ENCODE results near the gene CYSTM1. TPM values are rescaled to one million over a fixed set of nuclear protein-coding genes. Genes with fewer than 3 reads are reported as not detected.

Gene CYSTM1
- total RNA-seq, 3 donors from 2014 or later (not counting 1 experiment from before 2014, with no cell fraction given): 3.9 to 4.9 (median 4.2) TPM

DNA sequence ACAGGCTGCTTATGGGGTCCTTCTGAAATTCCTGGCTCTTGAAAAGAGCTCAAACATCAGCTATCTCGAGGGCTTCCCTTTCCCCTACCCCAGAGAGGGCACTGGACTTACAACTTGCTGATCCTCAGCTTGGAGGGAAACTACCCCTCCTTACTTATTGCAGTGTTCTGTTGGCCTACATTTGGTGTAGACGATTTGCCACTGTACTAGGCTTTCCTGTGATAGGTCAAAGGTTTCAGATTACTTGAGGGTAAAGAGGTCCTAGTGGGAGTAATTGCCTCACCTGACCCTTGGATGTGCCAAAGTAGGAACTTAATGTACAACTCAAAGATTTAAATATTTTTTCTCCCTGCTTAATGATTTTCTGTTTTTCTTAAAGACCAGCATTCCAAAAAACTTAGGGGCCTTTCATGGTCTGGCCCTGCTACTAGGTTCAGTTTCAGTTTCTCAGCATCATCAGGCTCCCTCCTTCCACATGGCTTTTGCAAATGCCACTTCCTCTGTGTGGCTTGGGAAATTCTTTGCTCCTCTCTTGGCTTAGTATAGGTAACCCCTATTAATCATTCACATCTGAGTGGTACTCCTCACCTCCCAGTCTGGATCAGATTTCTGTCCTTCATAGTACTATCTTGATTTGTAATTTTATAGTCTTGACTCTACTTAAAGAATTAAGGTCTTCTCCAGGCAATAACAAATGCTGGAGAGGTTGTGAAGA is 32.4 kb downstream of the CYSTM1 start:
- Mint-ChIP-seq H3K4me3 (no peak overlapping the region), H3K27ac (no peak overlapping the region), H3K9me3 (no peaks in the 10 kb centered on the region), H3K27me3 (ENCODE audit: low read depth in 2 of 2) (peaks cover 0 to 7% of the 10 kb centered on the region in 2 donors), H3K4me1 (peaks cover 0 to 5% of the 10 kb centered on the region in 2 donors), H3K36me3 (no peaks in the 10 kb centered on the region)
- Histone ChIP-seq H3K4me1 (ENCODE audit: control insufficient read depth, insufficient read depth, low read length) (no peaks in the 10 kb centered on the region), H3K4me3 (ENCODE audit: low read length) (no peak overlapping the region), H3K9me3 (ENCODE audit: control insufficient read depth, insufficient read depth, low read length) (no peaks in the 10 kb centered on the region), H3K36me3 (ENCODE audit: control insufficient read depth, insufficient read depth, low read length) (no peaks in the 10 kb centered on the region), H3K27me3 (ENCODE audit: control insufficient read depth, insufficient read depth, low read length) (no peaks in the 10 kb centered on the region), H3K27ac (ENCODE audit: low read length) (no peak overlapping the region)
- WGBS (ENCODE audit: insufficient coverage): 79% methylated on average over 2 of the region's 2 CpGs
- DNase-seq: no peak
- intact Hi-C loops (cut with micrococcal nuclease): no loop called here
- no peak for ATAC-seq
- TF ChIP-seq CTCF (IDR thresholded peaks at IDR 0.05): no peak

GRCh38 chr5:140208065-140208464 is 33.1 kb downstream of the CYSTM1 start:
- Histone ChIP-seq H3K27ac (ENCODE audit: low read length) (no peak overlapping the region), H3K36me3 (ENCODE audit: control insufficient read depth, insufficient read depth, low read length) (no peaks in the 10 kb centered on the region), H3K27me3 (ENCODE audit: control insufficient read depth, insufficient read depth, low read length) (no peaks in the 10 kb centered on the region), H3K4me1 (ENCODE audit: control insufficient read depth, insufficient read depth, low read length) (no peaks in the 10 kb centered on the region), H3K9me3 (ENCODE audit: control insufficient read depth, insufficient read depth, low read length) (no peaks in the 10 kb centered on the region), H3K4me3 (ENCODE audit: low read length) (no peak overlapping the region)
- Mint-ChIP-seq H3K9me3 (no peaks in the 10 kb centered on the region), H3K4me1 (peaks cover 0 to 5% of the 10 kb centered on the region in 2 donors), H3K36me3 (no peaks in the 10 kb centered on the region), H3K4me3 (no peak overlapping the region), H3K27me3 (ENCODE audit: low read depth in 2 of 2) (peaks cover 0 to 7% of the 10 kb centered on the region in 2 donors), H3K27ac (no peak overlapping the region)
- intact Hi-C loops (cut with micrococcal nuclease): no loop called here
- ATAC-seq (no peak), DNase-seq (no peak)
- no peak for TF ChIP-seq CTCF (IDR thresholded peaks at IDR 0.05)

- no peaks in the 10 kb centered on the region for H3K36me3 ChIP-seq (ENCODE audit: control insufficient read depth, insufficient read depth, low read length)
- H3K36me3 Mint-ChIP-seq: no peaks in the 10 kb centered on the region
- DNase-seq: no peak
- H3K4me3 Mint-ChIP-seq: no peak overlapping the region
- TF ChIP-seq CTCF (IDR thresholded peaks at IDR 0.05): no peak
- no peak overlapping the region for H3K27ac Mint-ChIP-seq
- no peaks in the 10 kb centered on the region for H3K9me3 Mint-ChIP-seq
- H3K9me3 ChIP-seq (ENCODE audit: control insufficient read depth, insufficient read depth, low read length): no peaks in the 10 kb centered on the region
- no CpG with 5 or more reads among the region's 1 CpG for WGBS (ENCODE audit: insufficient coverage)
- peaks cover 8 to 10% of the 10 kb centered on the region in 2 donors for H3K4me1 Mint-ChIP-seq
- H3K4me1 ChIP-seq (ENCODE audit: control insufficient read depth, insufficient read depth, low read length): peaks cover 8% of the 10 kb centered on the region
- H3K27ac ChIP-seq (ENCODE audit: low read length): no peak overlapping the region
- intact Hi-C loops (cut with micrococcal nuclease): no loop called here
- ATAC-seq: no peak
- H3K27me3 Mint-ChIP-seq (ENCODE audit: low read depth in 2 of 2): peaks cover 2 to 6% of the 10 kb centered on the region in 2 donors
- H3K27me3 ChIP-seq (ENCODE audit: control insufficient read depth, insufficient read depth, low read length): peaks cover 2% of the 10 kb centered on the region
- no peak overlapping the region for H3K4me3 ChIP-seq (ENCODE audit: low read length)
Measured at GRCh38 chr5:140213370-140213983, 38.5 kb downstream of the CYSTM1 start.
